ENCODE data around the gene TMEM158.

The TMEM158 gene

DNA sequence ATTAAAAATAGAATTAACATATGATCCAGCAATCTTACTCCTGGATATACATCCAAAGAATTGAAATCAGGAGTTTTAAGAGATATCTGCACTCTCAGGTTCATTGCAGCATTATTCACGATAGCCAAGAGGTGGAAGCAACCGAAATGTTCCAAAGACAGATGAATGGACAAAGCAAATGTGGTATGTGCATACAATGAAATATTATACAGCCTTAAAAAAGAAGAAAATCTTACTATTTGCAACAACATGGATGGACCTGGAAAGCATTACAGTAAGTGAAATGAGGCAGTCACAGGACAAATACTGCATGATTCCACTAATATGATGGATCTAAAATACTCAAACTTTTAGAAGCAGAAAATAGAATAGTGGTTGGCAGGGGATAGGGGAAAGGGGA is 9.3 kb upstream of the TMEM158 start:
- ATAC-seq, result no peak
- TF ChIP-seq ZNF8 (CRISPR knock-in tag; IDR thresholded peaks at IDR 0.05) (peak; percentile 55; the same call in 1 of the 2 replicates), POU6F1 (CRISPR knock-in tag; IDR thresholded peaks at IDR 0.05; ENCODE audit: borderline replicate concordance, low read depth) (no peak)

DNA sequence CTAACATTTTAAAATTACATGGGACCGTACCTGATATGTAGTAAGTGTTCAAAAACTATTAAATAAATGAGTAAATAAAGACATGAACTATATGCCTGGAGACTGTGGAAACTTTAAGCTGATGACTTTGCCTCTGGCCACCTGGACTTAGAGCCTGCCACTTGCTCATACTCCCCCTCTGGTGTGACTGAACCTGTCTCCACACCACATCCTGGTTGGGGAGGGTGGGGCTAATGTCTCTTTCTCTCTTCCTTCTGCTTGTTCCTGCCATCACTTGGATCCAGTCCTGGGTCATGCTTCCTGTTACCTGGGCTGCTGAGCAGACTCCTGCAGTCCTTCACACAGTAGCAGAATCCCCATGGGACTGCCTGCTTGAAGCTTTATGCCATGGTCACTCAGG is 8.2 kb upstream of the TMEM158 start:
- ATAC-seq, result no peak
- TF ChIP-seq TSHZ2 (CRISPR knock-in tag; IDR thresholded peaks at IDR 0.05) (no peak), ZFP30 (CRISPR knock-in tag; IDR thresholded peaks at IDR 0.05) (no peak), ZNF70 (CRISPR knock-in tag; IDR thresholded peaks at IDR 0.05) (no peak), ZFP3 (CRISPR knock-in tag; IDR thresholded peaks at IDR 0.05) (no peak), SNAI2 (CRISPR knock-in tag; IDR thresholded peaks at IDR 0.05) (no peak), TOX (CRISPR knock-in tag; IDR thresholded peaks at IDR 0.05; ENCODE audit: borderline replicate concordance) (no peak), ZC3H10 (CRISPR knock-in tag; IDR thresholded peaks at IDR 0.05) (no peak), TCF4 (CRISPR knock-in tag; IDR thresholded peaks at IDR 0.05; ENCODE audit: borderline replicate concordance) (no peak), CSDC2 (CRISPR knock-in tag; IDR thresholded peaks at IDR 0.05) (no peak), ARNTL (CRISPR knock-in tag; IDR thresholded peaks at IDR 0.05; ENCODE audit: borderline replicate concordance, low read depth) (no peak)
- TF ChIP-seq, protein P1, sequence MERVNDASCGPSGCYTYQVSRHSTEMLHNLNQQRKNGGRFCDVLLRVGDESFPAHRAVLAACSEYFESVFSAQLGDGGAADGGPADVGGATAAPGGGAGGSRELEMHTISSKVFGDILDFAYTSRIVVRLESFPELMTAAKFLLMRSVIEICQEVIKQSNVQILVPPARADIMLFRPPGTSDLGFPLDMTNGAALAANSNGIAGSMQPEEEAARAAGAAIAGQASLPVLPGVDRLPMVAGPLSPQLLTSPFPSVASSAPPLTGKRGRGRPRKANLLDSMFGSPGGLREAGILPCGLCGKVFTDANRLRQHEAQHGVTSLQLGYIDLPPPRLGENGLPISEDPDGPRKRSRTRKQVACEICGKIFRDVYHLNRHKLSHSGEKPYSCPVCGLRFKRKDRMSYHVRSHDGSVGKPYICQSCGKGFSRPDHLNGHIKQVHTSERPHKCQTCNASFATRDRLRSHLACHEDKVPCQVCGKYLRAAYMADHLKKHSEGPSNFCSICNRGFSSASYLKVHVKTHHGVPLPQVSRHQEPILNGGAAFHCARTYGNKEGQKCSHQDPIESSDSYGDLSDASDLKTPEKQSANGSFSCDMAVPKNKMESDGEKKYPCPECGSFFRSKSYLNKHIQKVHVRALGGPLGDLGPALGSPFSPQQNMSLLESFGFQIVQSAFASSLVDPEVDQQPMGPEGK (CRISPR knock-in tag; IDR thresholded peaks at IDR 0.05; ENCODE audit: borderline replicate concordance), result no peak

DNA sequence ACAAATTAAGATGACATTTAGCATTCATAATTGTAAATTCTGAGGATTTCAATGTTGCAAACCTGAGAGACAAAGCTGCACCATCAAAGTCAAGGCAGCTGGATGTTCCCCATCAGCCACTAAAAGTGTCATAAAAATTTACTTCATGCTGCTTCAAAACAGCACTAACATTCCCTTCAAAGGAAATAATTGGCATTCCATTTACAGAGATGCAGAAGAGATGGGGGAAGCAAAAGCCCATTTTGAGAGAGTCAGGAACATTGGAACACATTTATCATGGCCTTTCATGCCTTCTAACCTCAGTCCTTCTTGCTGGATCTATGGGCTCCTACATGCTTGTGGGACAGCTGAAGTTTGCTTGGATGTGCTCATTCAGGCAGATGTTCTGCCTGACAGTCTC is 6.4 kb upstream of the TMEM158 start:
- no peak for TF ChIP-seq SNAI2 (CRISPR knock-in tag; IDR thresholded peaks at IDR 0.05)
- TF ChIP-seq TCF4 (CRISPR knock-in tag; IDR thresholded peaks at IDR 0.05; ENCODE audit: borderline replicate concordance), result no peak
- TF ChIP-seq ZFP30 (CRISPR knock-in tag; IDR thresholded peaks at IDR 0.05), result no peak
- TF ChIP-seq BACH2 (CRISPR knock-in tag; IDR thresholded peaks at IDR 0.05; ENCODE audit: borderline replicate concordance), result no peak
- TF ChIP-seq RARB (CRISPR knock-in tag; IDR thresholded peaks at IDR 0.05), result no peak
- TF ChIP-seq CREB5 (CRISPR knock-in tag; IDR thresholded peaks at IDR 0.05; ENCODE audit: low read depth), result no peak
- no peak for TF ChIP-seq POU6F1 (CRISPR knock-in tag; IDR thresholded peaks at IDR 0.05; ENCODE audit: borderline replicate concordance, low read depth)
- no peak for TF ChIP-seq TOX (CRISPR knock-in tag; IDR thresholded peaks at IDR 0.05; ENCODE audit: borderline replicate concordance)
- no peak for TF ChIP-seq ARNTL (CRISPR knock-in tag; IDR thresholded peaks at IDR 0.05; ENCODE audit: borderline replicate concordance, low read depth)
- TF ChIP-seq ZNF565 (CRISPR knock-in tag; conservative IDR thresholded peaks at IDR 0.05; ENCODE audit: low read depth), result no peak
- no peak for TF ChIP-seq TSHZ2 (CRISPR knock-in tag; IDR thresholded peaks at IDR 0.05)
- TF ChIP-seq ESRRG (CRISPR knock-in tag; IDR thresholded peaks at IDR 0.05), result no peak
- TF ChIP-seq, protein P1 (CRISPR knock-in tag; IDR thresholded peaks at IDR 0.05; ENCODE audit: borderline replicate concordance), result no peak
- TF ChIP-seq ZNF70 (CRISPR knock-in tag; IDR thresholded peaks at IDR 0.05), result no peak
- ATAC-seq, result no peak; the same call in 1 of the 3 replicates

All from SK-N-SH treated with all-trans-retinoic acid at 6 μM for 48 hours (cell line).